ENCODE data around the gene RMND1. TPM values are rescaled to one million over a fixed set of nuclear protein-coding genes. Genes with fewer than 3 reads are reported as not detected.

Gene RMND1
- total and polyA plus RNA-seq, 2 of the 13 experiments (the other 11 are each of a cell fraction or from before 2014, with no cell fraction given): 34.0 to 72.5 TPM

DNA sequence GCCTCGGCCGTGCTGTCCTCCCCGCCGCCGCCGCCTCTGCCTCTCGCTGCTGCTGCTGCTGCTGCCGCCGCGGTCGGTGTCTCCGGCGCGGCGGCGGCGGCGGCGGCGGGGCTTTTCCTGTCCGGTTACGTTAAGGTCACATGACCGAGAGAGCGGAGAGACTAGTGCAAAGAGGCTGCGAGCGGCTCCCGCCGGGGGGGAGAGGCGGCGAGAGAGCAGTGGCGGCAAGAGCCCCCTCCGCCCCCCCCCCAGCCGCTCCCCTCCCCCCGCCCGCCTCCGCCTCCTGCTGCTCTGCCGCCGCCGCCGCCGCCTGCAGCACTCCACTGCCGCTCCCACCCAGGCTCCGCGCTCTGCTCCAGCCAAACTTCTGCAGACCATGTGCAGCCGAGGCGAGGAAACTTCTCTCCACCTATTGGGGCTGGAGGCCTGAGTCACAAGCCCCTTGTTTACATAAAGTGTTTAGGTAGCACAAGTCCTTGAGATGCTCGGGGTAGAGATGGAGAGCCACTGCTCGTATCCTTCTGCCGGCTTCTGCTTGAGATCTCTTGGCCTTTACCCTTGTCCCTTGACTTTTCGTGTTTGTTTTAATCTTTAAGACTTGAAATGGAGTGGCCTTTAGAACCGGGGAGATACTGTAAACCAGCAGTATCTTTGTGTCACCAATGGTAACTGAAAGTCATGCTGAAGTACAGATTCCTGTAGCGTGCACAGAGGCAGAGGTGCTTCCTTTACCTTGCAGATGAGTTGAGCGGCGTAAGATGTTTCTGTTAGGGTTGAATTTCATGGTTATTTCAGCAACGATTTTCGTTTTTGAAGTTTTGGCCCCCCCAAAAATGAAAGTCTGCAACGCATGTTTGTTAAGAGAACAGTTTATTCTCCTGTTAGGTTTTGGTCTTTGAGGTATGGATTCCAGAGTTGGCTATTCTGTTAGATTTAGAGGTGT, 60.2 kb downstream of the RMND1 start, which contains the start of gene ZBTB2 (continued):
- TF ChIP-seq, protein P1, sequence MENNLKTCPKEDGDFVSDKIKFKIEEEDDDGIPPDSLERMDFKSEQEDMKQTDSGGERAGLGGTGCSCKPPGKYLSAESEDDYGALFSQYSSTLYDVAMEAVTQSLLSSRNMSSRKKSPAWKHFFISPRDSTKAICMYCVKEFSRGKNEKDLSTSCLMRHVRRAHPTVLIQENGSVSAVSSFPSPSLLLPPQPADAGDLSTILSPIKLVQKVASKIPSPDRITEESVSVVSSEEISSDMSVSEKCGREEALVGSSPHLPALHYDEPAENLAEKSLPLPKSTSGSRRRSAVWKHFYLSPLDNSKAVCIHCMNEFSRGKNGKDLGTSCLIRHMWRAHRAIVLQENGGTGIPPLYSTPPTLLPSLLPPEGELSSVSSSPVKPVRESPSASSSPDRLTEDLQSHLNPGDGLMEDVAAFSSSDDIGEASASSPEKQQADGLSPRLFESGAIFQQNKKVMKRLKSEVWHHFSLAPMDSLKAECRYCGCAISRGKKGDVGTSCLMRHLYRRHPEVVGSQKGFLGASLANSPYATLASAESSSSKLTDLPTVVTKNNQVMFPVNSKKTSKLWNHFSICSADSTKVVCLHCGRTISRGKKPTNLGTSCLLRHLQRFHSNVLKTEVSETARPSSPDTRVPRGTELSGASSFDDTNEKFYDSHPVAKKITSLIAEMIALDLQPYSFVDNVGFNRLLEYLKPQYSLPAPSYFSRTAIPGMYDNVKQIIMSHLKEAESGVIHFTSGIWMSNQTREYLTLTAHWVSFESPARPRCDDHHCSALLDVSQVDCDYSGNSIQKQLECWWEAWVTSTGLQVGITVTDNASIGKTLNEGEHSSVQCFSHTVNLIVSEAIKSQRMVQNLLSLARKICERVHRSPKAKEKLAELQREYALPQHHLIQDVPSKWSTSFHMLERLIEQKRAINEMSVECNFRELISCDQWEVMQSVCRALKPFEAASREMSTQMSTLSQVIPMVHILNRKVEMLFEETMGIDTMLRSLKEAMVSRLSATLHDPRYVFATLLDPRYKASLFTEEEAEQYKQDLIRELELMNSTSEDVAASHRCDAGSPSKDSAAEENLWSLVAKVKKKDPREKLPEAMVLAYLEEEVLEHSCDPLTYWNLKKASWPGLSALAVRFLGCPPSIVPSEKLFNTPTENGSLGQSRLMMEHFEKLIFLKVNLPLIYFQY (CRISPR knock-in tag; IDR thresholded peaks at IDR 0.05; ENCODE audit: borderline replicate concordance): 0 out of 2 replicates have a peak, but pooled peaks have one; percentile 16
- TF ChIP-seq, protein P2, sequence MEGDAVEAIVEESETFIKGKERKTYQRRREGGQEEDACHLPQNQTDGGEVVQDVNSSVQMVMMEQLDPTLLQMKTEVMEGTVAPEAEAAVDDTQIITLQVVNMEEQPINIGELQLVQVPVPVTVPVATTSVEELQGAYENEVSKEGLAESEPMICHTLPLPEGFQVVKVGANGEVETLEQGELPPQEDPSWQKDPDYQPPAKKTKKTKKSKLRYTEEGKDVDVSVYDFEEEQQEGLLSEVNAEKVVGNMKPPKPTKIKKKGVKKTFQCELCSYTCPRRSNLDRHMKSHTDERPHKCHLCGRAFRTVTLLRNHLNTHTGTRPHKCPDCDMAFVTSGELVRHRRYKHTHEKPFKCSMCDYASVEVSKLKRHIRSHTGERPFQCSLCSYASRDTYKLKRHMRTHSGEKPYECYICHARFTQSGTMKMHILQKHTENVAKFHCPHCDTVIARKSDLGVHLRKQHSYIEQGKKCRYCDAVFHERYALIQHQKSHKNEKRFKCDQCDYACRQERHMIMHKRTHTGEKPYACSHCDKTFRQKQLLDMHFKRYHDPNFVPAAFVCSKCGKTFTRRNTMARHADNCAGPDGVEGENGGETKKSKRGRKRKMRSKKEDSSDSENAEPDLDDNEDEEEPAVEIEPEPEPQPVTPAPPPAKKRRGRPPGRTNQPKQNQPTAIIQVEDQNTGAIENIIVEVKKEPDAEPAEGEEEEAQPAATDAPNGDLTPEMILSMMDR (CRISPR knock-in tag; IDR thresholded peaks at IDR 0.05): no peak
- 0 out of 2 replicates have a peak, but pooled peaks have one; percentile 52 for TF ChIP-seq MIER3 (CRISPR knock-in tag; IDR thresholded peaks at IDR 0.05; ENCODE audit: borderline replicate concordance)
- TF ChIP-seq GTF2F1 (IDR thresholded peaks at IDR 0.05; ENCODE audit: low read length): no peak
- TF ChIP-seq ZNF451 (CRISPR knock-in tag; IDR thresholded peaks at IDR 0.05): peak; percentile 70; the same call in 1 of the 2 replicates
- no peak for TF ChIP-seq HOXA5 (CRISPR knock-in tag; IDR thresholded peaks at IDR 0.05)
- TF ChIP-seq RXRA (CRISPR knock-in tag; IDR thresholded peaks at IDR 0.05): no peak
- TF ChIP-seq RBM22 (optimal IDR thresholded peaks at IDR 0.05; ENCODE audit: low read length): peak; percentile 89
- TF ChIP-seq ZNF34 (CRISPR knock-in tag; IDR thresholded peaks at IDR 0.05; ENCODE audit: borderline replicate concordance): no peak
- TF ChIP-seq KDM3A (CRISPR knock-in tag; IDR thresholded peaks at IDR 0.05; ENCODE audit: low read depth): no peak
- TF ChIP-seq SKI (IDR thresholded peaks at IDR 0.05; ENCODE audit: partially characterized antibody): peak; percentile 2
- TF ChIP-seq MAZ (IDR thresholded peaks at IDR 0.05; ENCODE audit: borderline replicate concordance, low read depth, low read length): no peak
- TF ChIP-seq MAZ (CRISPR knock-in tag; IDR thresholded peaks at IDR 0.05; ENCODE audit: low read depth): 0 out of 2 replicates have a peak, but pooled peaks have one; percentile 14
- no peak for TF ChIP-seq ZNF652 (CRISPR knock-in tag; IDR thresholded peaks at IDR 0.05; ENCODE audit: borderline replicate concordance, low read depth)
- TF ChIP-seq CENPX (CRISPR knock-in tag; IDR thresholded peaks at IDR 0.05): no peak
- no peak for TF ChIP-seq GABPB1 (CRISPR knock-in tag; IDR thresholded peaks at IDR 0.05)
- TF ChIP-seq TCF7 (IDR thresholded peaks at IDR 0.05; ENCODE audit: low read depth): no peak
- TF ChIP-seq ZBTB21 (CRISPR knock-in tag; IDR thresholded peaks at IDR 0.05): no peak
- no peak for TF ChIP-seq CEBPG (CRISPR knock-in tag; IDR thresholded peaks at IDR 0.05)
- TF ChIP-seq BHLHE40 (IDR thresholded peaks at IDR 0.05; ENCODE audit: low read length): no peak
- no peak for TF ChIP-seq HNRNPLL (IDR thresholded peaks at IDR 0.05; ENCODE audit: low read depth, low read length, poor library complexity, severe bottlenecking)
- TF ChIP-seq MED13 (CRISPR knock-in tag; IDR thresholded peaks at IDR 0.05): peak; percentile 68; the same call in 1 of the 2 replicates
- no peak for TF ChIP-seq ZNF124 (CRISPR knock-in tag; IDR thresholded peaks at IDR 0.05)
- no peak for TF ChIP-seq PCBP2 (optimal IDR thresholded peaks at IDR 0.05; ENCODE audit: low read depth, low read length, poor library complexity, severe bottlenecking)
- no peak for TF ChIP-seq SMAD9 (CRISPR knock-in tag; IDR thresholded peaks at IDR 0.05)
- no peak for TF ChIP-seq ZNF772 (CRISPR knock-in tag; IDR thresholded peaks at IDR 0.05)
- TF ChIP-seq ZNF552 (CRISPR knock-in tag; IDR thresholded peaks at IDR 0.05; ENCODE audit: borderline replicate concordance): no peak

Measured in HepG2 (cell line).